ENCODE measurements around the gene APOC4. TPM values are rescaled to one million over a fixed set of nuclear protein-coding genes. Genes with fewer than 3 reads are reported as not detected.
A peak's percentile ranks its signal among the peaks of the same experiment; 100 is the strongest.

Gene APOC4
- total RNA-seq, 1 experiment from 2014 or later = not detected

DNA sequence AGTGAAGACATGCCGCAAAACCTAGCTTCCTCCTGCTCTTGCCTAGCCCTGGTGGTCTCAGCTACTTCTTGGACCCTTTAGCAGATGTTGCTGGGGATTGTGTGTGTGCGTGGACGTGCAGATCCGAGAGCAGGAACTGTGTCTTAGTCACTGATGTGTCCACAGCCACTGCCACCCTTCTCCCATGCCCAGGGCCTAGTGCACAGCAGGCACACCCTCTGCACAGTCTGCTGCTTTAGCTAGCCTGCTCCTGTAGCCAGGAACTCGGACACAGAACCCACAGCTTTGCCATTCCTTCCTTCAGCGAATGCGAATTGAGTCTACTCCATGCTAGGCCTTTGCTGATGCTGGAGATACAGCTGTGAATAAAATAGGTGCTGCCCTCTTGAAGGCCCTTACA, 15.5 kb downstream of the APOC4 start:
- Histone ChIP-seq H3K27me3 (ENCODE audit: low read length) (no peaks in the 10 kb centered on the region), H3K27ac (ENCODE audit: low read length) (no peak overlapping the region), H3K4me1 (ENCODE audit: insufficient read depth, low read length) (peaks cover 11% of the 10 kb centered on the region; the same call in 1 of the 2 replicates), H4K20me1 (ENCODE audit: low read length) (peaks cover 22% of the 10 kb centered on the region; the same call in 1 of the 2 replicates), H3K79me2 (ENCODE audit: low read length) (peaks cover 62% of the 10 kb centered on the region), H3K9ac (ENCODE audit: low read length) (no peak overlapping the region), H3K9me3 (ENCODE audit: low read length) (no peaks in the 10 kb centered on the region), H3K9me2 (replicated peaks; ENCODE audit: low read length) (no peaks in the 10 kb centered on the region), H2AFZ (ENCODE audit: low read length) (no peak overlapping the region), H3K4me3 (ENCODE audit: low read length) (no peak overlapping the region), H3K4me2 (ENCODE audit: low read length) (peak overlapping the region; percentile 89; the same call in 1 of the 2 replicates), H3K36me3 (ENCODE audit: low read depth, low read length) (peaks cover 10% of the 10 kb centered on the region; the same call in 1 of the 2 replicates), H3F3A (ENCODE audit: low read length, unreplicated experiment) (no peaks in the 10 kb centered on the region)
- intact Hi-C loops (cut with micrococcal nuclease) = no loop called here
- ATAC-seq (no peak), DNase-seq (no peak)
- CTCF ChIA-PET = no interaction called here
- BruUV-seq (replicated peaks) = no TSS peak
- POLR2A ChIA-PET (ENCODE audit: unreplicated experiment) = interaction anchor here (0.6 kb wide), 1 partner anchor 16 kb away, joined by 4 read pairs; no protein-coding TSS in a partner anchor
- TF ChIP-seq EZH2phosphoT487 (IDR thresholded peaks at IDR 0.05; ENCODE audit: borderline replicate concordance, low read length) (no peak), EZH2 (IDR thresholded peaks at IDR 0.05; ENCODE audit: low read length, unreplicated experiment) (no peak)
- TF ChIP-seq, protein P1, sequence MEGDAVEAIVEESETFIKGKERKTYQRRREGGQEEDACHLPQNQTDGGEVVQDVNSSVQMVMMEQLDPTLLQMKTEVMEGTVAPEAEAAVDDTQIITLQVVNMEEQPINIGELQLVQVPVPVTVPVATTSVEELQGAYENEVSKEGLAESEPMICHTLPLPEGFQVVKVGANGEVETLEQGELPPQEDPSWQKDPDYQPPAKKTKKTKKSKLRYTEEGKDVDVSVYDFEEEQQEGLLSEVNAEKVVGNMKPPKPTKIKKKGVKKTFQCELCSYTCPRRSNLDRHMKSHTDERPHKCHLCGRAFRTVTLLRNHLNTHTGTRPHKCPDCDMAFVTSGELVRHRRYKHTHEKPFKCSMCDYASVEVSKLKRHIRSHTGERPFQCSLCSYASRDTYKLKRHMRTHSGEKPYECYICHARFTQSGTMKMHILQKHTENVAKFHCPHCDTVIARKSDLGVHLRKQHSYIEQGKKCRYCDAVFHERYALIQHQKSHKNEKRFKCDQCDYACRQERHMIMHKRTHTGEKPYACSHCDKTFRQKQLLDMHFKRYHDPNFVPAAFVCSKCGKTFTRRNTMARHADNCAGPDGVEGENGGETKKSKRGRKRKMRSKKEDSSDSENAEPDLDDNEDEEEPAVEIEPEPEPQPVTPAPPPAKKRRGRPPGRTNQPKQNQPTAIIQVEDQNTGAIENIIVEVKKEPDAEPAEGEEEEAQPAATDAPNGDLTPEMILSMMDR (conservative IDR thresholded peaks at IDR 0.05; ENCODE audit: low read depth, low read length) = no peak

DNA sequence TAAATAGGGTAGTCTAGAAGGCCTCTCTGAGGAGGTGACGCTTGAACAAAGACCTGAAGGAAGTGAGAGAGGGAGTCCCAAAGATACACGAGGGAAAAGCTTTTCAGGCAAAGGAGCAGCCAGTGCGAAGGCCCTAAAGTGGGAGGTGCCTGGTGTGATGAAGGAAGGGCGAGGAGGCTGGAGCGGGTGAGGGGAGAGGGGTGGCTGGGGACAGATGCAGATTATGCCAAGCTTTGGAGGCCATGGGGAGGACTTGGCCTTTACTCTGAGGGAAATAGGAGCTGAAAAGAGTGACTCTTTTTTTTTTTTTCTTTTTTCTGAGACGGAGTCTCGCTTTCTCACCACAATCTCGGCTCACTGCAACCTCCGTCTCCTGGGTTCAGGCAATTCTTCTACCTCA, 16.1 kb downstream of the APOC4 start:
- no peak overlapping the region for H3K4me2 ChIP-seq (ENCODE audit: low read length)
- intact Hi-C loops (cut with micrococcal nuclease) = no loop called here
- no TSS peak for BruUV-seq (replicated peaks)
- H3K9ac ChIP-seq (ENCODE audit: low read length) = no peak overlapping the region
- no peak for ATAC-seq
- no peaks in the 10 kb centered on the region for H3K27me3 ChIP-seq (ENCODE audit: low read length)
- H3K4me3 ChIP-seq (ENCODE audit: low read length) = no peak overlapping the region
- H3K27ac ChIP-seq (ENCODE audit: low read length) = no peak overlapping the region
- no peak for DNase-seq
- POLR2A ChIA-PET (ENCODE audit: unreplicated experiment) = interaction anchor here (0.6 kb wide), 1 partner anchor 16 kb away, joined by 4 read pairs; no protein-coding TSS in a partner anchor
- no peak for TF ChIP-seq EZH2 (IDR thresholded peaks at IDR 0.05; ENCODE audit: low read length, unreplicated experiment)
- TF ChIP-seq, protein P1 (conservative IDR thresholded peaks at IDR 0.05; ENCODE audit: low read depth, low read length) = no peak
- no peak for TF ChIP-seq EZH2phosphoT487 (IDR thresholded peaks at IDR 0.05; ENCODE audit: borderline replicate concordance, low read length)
- H3K36me3 ChIP-seq (ENCODE audit: low read depth, low read length) = peaks cover 10% of the 10 kb centered on the region; the same call in 1 of the 2 replicates
- no peaks in the 10 kb centered on the region for H3F3A ChIP-seq (ENCODE audit: low read length, unreplicated experiment)
- peaks cover 11% of the 10 kb centered on the region; the same call in 1 of the 2 replicates for H3K4me1 ChIP-seq (ENCODE audit: insufficient read depth, low read length)
- peaks cover 22% of the 10 kb centered on the region; the same call in 1 of the 2 replicates for H4K20me1 ChIP-seq (ENCODE audit: low read length)
- H3K9me2 ChIP-seq (replicated peaks; ENCODE audit: low read length) = no peaks in the 10 kb centered on the region
- H3K9me3 ChIP-seq (ENCODE audit: low read length) = no peaks in the 10 kb centered on the region
- CTCF ChIA-PET = no interaction called here
- H3K79me2 ChIP-seq (ENCODE audit: low read length) = peaks cover 62% of the 10 kb centered on the region
- H2AFZ ChIP-seq (ENCODE audit: low read length) = no peak overlapping the region

DNA sequence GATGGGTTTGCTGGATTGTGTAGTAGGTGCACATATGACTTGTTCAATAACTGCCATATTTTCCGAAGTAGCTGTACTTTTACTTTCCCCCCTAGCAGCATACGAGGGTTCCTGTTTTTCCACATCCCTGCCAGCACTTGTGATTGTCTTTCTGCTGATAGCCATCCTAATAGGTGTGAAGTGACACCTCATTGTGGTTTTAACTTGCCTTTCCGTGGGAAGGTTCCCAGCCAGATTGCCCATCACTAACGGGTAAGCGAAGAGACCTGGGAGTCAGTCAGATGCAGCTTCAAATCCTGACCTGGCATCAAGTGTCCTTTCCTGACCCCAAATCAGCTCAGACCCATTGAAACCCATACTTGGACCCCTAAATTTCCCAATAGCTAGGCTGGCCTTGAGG, 17.7 kb downstream of the APOC4 start:
- peaks cover 22% of the 10 kb centered on the region; the same call in 1 of the 2 replicates for H4K20me1 ChIP-seq (ENCODE audit: low read length)
- H3K9me2 ChIP-seq (replicated peaks; ENCODE audit: low read length) = no peaks in the 10 kb centered on the region
- no peaks in the 10 kb centered on the region for H3F3A ChIP-seq (ENCODE audit: low read length, unreplicated experiment)
- peaks cover 62% of the 10 kb centered on the region for H3K79me2 ChIP-seq (ENCODE audit: low read length)
- no peak overlapping the region for H3K4me3 ChIP-seq (ENCODE audit: low read length)
- ATAC-seq (no peak), DNase-seq (no peak)
- no peaks in the 10 kb centered on the region for H3K27me3 ChIP-seq (ENCODE audit: low read length)
- H3K9me3 ChIP-seq (ENCODE audit: low read length) = no peaks in the 10 kb centered on the region
- H3K4me2 ChIP-seq (ENCODE audit: low read length) = no peak overlapping the region
- CTCF ChIA-PET = no interaction called here
- BruUV-seq (replicated peaks) = no TSS peak
- no peak overlapping the region for H3K9ac ChIP-seq (ENCODE audit: low read length)
- TF ChIP-seq EZH2 (IDR thresholded peaks at IDR 0.05; ENCODE audit: low read length, unreplicated experiment) (no peak), EZH2phosphoT487 (IDR thresholded peaks at IDR 0.05; ENCODE audit: borderline replicate concordance, low read length) (no peak)
- TF ChIP-seq, protein P1 (conservative IDR thresholded peaks at IDR 0.05; ENCODE audit: low read depth, low read length) = no peak
- peaks cover 11% of the 10 kb centered on the region; the same call in 1 of the 2 replicates for H3K4me1 ChIP-seq (ENCODE audit: insufficient read depth, low read length)
- peaks cover 12% of the 10 kb centered on the region; the same call in 1 of the 2 replicates for H3K36me3 ChIP-seq (ENCODE audit: low read depth, low read length)
- intact Hi-C loops (cut with micrococcal nuclease) = no loop called here
- POLR2A ChIA-PET (ENCODE audit: unreplicated experiment) = no interaction called here
- H3K27ac ChIP-seq (ENCODE audit: low read length) = no peak overlapping the region
- no peak overlapping the region for H2AFZ ChIP-seq (ENCODE audit: low read length)
